Esophagus squamous epithelium (tissue), 5 donors: ENCODE data around the gene DNAH11. TPM values are rescaled to one million over a fixed set of nuclear protein-coding genes. Genes with fewer than 3 reads are reported as not detected.

Source experiments
- DNase-seq: peaks from one replicate; lab custom pipeline; 2025; lab: John Stamatoyannopoulos, UW
- H3K27ac ChIP-seq, 4 donors: fragments of 200-600 bp; sonication (generic); one replicate each; pipeline ENCODE4 v1.5.1; 2016 to 2019; ENCODE audit warnings: mild to moderate bottlenecking in 1 of 4
- H3K27me3 ChIP-seq, 4 donors: fragments of 200-600 bp; sonication (generic); 1 replicate in 3 of 4; 2 replicates in 1 of 4; pipeline versions ENCODE4 v1.5.1 to v1.6.0; 2017 to 2021; ENCODE audit warnings: antibody characterized with exemption in 1 of 4
- H3K36me3 ChIP-seq, 3 donors: fragments of 200-600 bp; sonication (generic); one replicate each; pipeline ENCODE4 v1.5.1; 2016 to 2019
- H3K4me1 ChIP-seq, 3 donors: fragments of 200-600 bp; sonication (generic); one replicate each; pipeline ENCODE4 v1.5.1; 2017 to 2019
- H3K4me3 ChIP-seq, 4 donors: fragments of 200-600 bp; sonication (generic); 1 replicate in 3 of 4; 2 replicates in 1 of 4; pipeline ENCODE4 v1.5.1; 2016 to 2019; ENCODE audit warnings: mild to moderate bottlenecking in 2 of 4, moderate library complexity in 1 of 4
- H3K9me3 ChIP-seq, 3 donors: fragments of 200-600 bp; sonication (generic); one replicate each; pipeline ENCODE4 v1.5.1; 2016 to 2019
- POLR2A ChIP-seq, 4 donors: fragments of 450-650 bp; IDR thresholded peaks; one replicate each; pipeline ENCODE4 v1.6.1; 2017; ENCODE audit warnings: antibody characterized with exemption in 4 of 4, mild to moderate bottlenecking in 4 of 4, moderate library complexity in 3 of 4
- WGBS, 2 donors: methylation state at CpG; one replicate each; pipeline ENCODE4 v1.1.5; 2018; 5-methylcytosine and 5-hydroxymethylcytosine counted together
- intact Hi-C: fragments of 100-400 bp; cut with DNase I; formaldehyde crosslinking; loops from one replicate; pipeline ENCODE4 v1.15.0; 2022
- total RNA-seq, 4 donors: library from RNA; depleted of rRNA; stranded (reverse); fragments of >200 nt; gene quantifications; one replicate each; pipeline ENCODE4 v1.1.0, GENCODE V29; 2016
- TF ChIP-seq, protein P1 (sequence below), 6 experiments: fragments of 450-650 bp in 4 of 6; fragments of 200-600 bp in 2 of 6; sonication (generic) in 2 of 6; IDR thresholded peaks; one replicate each; pipeline ENCODE4 v1.5.1; 2016 to 2019; ENCODE audit warnings: antibody characterized with exemption in 6 of 6, mild to moderate bottlenecking in 4 of 6, moderate library complexity in 4 of 6
- donor health status: DM: yes; HTN: yes; CAD: no.

DNAH11 gene
- total RNA-seq, 4 donors from 2014 or later = 0.35 to 7.4 (median 0.74) TPM

DNA sequence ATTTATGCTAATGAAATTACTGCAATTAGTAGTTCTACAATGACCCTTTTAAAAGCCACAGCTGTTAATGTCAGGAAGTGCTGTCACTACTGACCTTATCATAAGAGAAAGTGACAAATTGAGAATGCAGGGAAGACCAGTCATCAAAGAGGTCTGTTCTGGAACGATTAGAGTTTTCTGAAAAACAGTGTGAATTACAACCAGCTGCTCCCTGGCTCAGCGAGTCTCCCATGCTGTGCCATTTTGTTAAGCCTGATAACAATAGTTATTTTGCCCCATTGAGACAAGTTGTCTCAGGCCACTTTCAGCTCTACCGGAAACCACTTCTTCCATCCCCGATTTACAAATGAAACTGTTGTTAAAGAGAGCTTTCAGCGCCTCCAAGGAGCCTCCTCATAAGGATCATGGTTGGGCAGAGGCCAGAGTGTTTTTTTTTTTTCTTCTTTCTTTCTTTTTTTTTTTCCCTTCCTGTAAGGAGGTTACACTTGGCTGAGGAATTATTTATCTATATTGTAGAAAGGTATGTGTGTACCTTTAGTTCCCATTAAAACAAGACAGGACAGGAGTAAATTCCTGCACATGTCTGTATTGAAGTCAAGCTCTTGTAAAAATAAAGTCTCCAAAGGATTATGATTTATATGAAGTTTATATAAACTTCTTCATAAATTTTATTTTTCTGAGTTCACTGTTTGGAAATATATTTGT lies 229.2 kb downstream of the DNAH11 start:
- H3K9me3 ChIP-seq = no peaks in the 10 kb centered on the region
- no peak overlapping the region for H3K4me3 ChIP-seq
- H3K27me3 ChIP-seq = peaks cover 0 to 14% (median 0%) of the 10 kb centered on the region in 4 donors
- intact Hi-C loops = loop anchor here (10.0 kb wide), 1 partner anchor 517 kb away; no protein-coding TSS in a partner anchor
- TF ChIP-seq, protein P1, sequence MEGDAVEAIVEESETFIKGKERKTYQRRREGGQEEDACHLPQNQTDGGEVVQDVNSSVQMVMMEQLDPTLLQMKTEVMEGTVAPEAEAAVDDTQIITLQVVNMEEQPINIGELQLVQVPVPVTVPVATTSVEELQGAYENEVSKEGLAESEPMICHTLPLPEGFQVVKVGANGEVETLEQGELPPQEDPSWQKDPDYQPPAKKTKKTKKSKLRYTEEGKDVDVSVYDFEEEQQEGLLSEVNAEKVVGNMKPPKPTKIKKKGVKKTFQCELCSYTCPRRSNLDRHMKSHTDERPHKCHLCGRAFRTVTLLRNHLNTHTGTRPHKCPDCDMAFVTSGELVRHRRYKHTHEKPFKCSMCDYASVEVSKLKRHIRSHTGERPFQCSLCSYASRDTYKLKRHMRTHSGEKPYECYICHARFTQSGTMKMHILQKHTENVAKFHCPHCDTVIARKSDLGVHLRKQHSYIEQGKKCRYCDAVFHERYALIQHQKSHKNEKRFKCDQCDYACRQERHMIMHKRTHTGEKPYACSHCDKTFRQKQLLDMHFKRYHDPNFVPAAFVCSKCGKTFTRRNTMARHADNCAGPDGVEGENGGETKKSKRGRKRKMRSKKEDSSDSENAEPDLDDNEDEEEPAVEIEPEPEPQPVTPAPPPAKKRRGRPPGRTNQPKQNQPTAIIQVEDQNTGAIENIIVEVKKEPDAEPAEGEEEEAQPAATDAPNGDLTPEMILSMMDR (IDR thresholded peaks at IDR 0.05) = no peak
- no peak for TF ChIP-seq POLR2A (IDR thresholded peaks at IDR 0.05)
- 9 to 14% methylated on average over 5 of the region's 5 CpGs for WGBS, 2 donors
- no peak overlapping the region for H3K27ac ChIP-seq
- DNase-seq = no peak
- H3K36me3 ChIP-seq = no peaks in the 10 kb centered on the region
- H3K4me1 ChIP-seq = peaks cover 0 to 14% (median 0%) of the 10 kb centered on the region in 3 donors

DNA sequence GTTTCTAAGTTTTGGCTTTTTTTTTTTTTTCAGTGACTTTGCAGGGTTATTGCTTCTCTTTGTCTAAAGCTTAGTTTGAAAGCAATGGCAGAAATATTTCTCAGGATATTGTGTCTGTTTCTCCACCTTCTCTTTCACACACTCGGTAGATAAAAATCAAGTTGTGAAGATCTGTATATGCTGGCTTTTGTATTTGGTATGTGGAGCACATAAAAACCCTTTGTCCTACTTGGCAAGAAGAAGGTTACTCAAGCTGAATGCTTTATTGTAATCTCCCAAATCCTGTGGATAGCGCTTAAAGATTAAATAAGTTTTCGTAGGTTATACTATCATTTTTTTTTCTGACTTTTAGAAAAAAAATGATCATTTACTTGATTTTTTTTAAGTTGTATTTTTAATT lies 230.5 kb downstream of the DNAH11 start:
- TF ChIP-seq, protein P1 (IDR thresholded peaks at IDR 0.05) = no peak
- H3K4me1 ChIP-seq = peaks cover 0 to 14% (median 0%) of the 10 kb centered on the region in 3 donors
- peaks cover 0 to 10% (median 0%) of the 10 kb centered on the region in 4 donors for H3K27me3 ChIP-seq
- no peak overlapping the region for H3K4me3 ChIP-seq
- 29 to 40% methylated on average over 3 of the region's 3 CpGs for WGBS, 2 donors
- DNase-seq = no peak
- no peaks in the 10 kb centered on the region for H3K36me3 ChIP-seq
- H3K9me3 ChIP-seq = no peaks in the 10 kb centered on the region
- intact Hi-C loops = loop anchor here (10.0 kb wide), 1 partner anchor 519 kb away; no protein-coding TSS in a partner anchor
- H3K27ac ChIP-seq = no peak overlapping the region

DNA sequence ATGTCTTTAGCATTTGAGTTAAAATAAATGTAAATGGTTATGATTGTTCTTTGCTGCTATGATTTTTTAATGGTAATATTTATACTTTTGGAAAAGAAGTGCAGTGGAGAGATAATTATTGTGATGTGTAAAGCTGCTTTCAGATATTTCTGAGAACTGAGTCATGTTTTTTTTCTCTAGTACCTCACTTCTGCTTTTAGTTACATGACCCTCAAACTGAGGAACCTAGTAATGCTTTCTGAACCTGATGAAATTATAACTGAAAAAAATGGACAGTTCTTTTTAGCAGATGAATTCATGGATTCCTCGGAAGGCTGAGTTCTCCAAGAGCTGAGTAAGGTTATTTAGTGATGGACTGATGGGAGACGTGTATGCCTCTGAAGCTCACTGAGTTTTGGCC lies 235.1 kb downstream of the DNAH11 start:
- Histone ChIP-seq H3K27ac (no peak overlapping the region), H3K4me3 (no peak overlapping the region), H3K36me3 (no peaks in the 10 kb centered on the region), H3K9me3 (no peaks in the 10 kb centered on the region), H3K27me3 (peaks cover 0 to 5% (median 0%) of the 10 kb centered on the region in 4 donors), H3K4me1 (peaks cover 0 to 5% (median 0%) of the 10 kb centered on the region in 3 donors)
- intact Hi-C loops = loop anchor here (10.0 kb wide), 1 partner anchor 523 kb away; no protein-coding TSS in a partner anchor
- DNase-seq = no peak
- 85 to 87% methylated on average over 2 of the region's 2 CpGs for WGBS, 2 donors
- TF ChIP-seq POLR2A (IDR thresholded peaks at IDR 0.05) = no peak
- TF ChIP-seq, protein P1 (IDR thresholded peaks at IDR 0.05) = no peak

DNA sequence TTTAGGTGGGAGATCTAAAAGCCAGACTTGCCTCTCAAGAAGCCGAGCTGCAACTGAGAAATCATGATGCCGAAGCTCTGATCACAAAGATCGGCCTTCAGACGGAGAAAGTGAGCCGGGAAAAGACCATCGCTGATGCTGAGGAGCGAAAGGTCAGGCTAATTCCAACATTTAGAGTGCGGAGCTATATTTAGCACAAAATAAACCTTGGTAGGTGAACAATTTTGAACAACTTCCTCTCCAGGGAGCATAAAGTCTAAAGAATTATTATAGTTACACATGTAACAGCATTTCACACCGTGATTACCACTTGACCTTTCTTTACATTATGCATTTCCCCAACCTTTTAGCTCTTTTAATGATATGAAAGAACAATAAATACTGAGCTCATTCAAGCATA lies 236.1 kb downstream of the DNAH11 start:
- DNase-seq = no peak
- Histone ChIP-seq H3K4me3 (no peak overlapping the region), H3K4me1 (no peaks in the 10 kb centered on the region), H3K9me3 (no peaks in the 10 kb centered on the region), H3K27me3 (peaks cover 0 to 4% (median 0%) of the 10 kb centered on the region in 4 donors), H3K27ac (no peak overlapping the region), H3K36me3 (no peaks in the 10 kb centered on the region)
- TF ChIP-seq, protein P1 (IDR thresholded peaks at IDR 0.05) = no peak
- no peak for TF ChIP-seq POLR2A (IDR thresholded peaks at IDR 0.05)
- WGBS, 2 donors = 71 to 74% methylated on average over 8 to 9 of the region's 9 CpGs
- intact Hi-C loops = loop anchor here (10.0 kb wide), 1 partner anchor 524 kb away; no protein-coding TSS in a partner anchor

DNA sequence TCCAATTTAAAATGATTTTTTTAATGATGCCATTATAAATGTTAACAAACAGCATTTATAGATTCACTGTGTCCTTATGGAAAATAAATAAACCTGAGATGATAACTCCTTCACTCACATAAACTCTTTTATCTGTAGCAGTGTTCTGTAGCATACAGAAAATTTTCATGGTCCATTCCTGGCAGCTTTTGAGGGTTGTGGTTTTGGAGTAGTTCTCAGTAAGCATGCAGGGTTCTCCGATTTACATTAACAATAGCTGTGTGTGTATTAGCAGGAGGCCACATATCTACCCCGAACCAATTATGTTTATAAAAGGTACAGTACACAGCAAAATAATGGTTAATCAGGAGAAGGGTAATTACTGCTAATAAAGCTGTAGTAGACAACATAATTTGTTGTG lies 240.2 kb downstream of the DNAH11 start:
- no peaks in the 10 kb centered on the region for H3K27me3 ChIP-seq
- no peaks in the 10 kb centered on the region for H3K4me1 ChIP-seq
- intact Hi-C loops = no loop called here
- no peak overlapping the region for H3K4me3 ChIP-seq
- H3K27ac ChIP-seq = no peak overlapping the region
- no peaks in the 10 kb centered on the region for H3K36me3 ChIP-seq
- WGBS, 2 donors = 52 to 65% methylated on average over 2 of the region's 2 CpGs
- H3K9me3 ChIP-seq = no peaks in the 10 kb centered on the region
- TF ChIP-seq, protein P1 (IDR thresholded peaks at IDR 0.05) = no peak
- no peak for DNase-seq
